ENCODE measurements around the gene ECM2.

The ECM2 gene

DNA sequence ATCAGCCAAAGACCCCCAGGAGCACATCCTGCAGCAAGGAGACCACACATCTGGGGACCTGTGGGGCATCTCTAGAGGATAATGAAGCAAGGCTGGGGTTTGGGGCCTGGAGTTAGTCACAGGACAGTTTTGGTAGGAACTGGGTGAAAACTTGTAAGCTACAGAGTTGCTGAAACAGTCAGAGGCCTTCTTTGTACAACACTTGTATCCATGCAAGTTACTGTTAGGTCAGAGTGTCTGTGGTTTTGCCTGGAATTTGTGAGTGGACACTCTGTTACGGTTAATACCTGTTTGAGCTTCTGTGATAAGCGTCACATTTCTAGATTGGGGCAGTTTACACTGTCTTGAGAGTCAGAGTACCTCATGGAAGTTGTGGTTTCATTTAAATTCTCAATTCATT is 30.9 kb downstream of the ECM2 start:
- H3K9ac ChIP-seq, result no peak overlapping the region
- H3K4me2 ChIP-seq, result no peak overlapping the region
- H3K27ac ChIP-seq, result no peak overlapping the region
- H3K9me3 ChIP-seq, result no peaks in the 10 kb centered on the region
- no peaks in the 10 kb centered on the region for H3K4me1 ChIP-seq
- no peaks in the 10 kb centered on the region for H4K20me1 ChIP-seq
- no peaks in the 10 kb centered on the region for H3K36me3 ChIP-seq
- no peak for TF ChIP-seq Cebpa-rat (IDR thresholded peaks at IDR 0.05)
- no peak overlapping the region for H3K4me3 ChIP-seq
- H3K27me3 ChIP-seq, result no peaks in the 10 kb centered on the region

DNA sequence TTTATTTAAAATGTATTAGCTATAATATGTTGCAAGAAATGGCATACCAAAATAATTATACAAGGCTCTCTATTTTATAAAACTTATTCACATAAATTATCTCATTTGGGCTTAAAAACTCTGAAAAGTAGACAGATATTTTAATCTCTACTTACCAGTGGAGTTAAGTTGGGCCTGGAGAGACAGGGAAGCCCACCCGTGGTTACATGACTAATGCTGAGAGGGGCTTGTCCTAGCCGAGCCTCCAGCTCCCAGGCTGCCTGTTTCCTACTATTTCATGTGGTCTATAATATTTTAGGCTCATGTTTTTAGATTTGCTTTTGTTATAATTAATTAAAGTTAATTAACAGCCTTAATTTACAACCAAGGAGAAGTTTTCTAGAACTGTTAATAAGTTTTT is 32.6 kb downstream of the ECM2 start:
- H4K20me1 ChIP-seq, result no peaks in the 10 kb centered on the region
- H3K4me2 ChIP-seq, result no peak overlapping the region
- H3K4me1 ChIP-seq, result no peaks in the 10 kb centered on the region
- H3K9ac ChIP-seq, result no peak overlapping the region
- H3K27ac ChIP-seq, result no peak overlapping the region
- no peak for TF ChIP-seq Cebpa-rat (IDR thresholded peaks at IDR 0.05)
- no peaks in the 10 kb centered on the region for H3K36me3 ChIP-seq
- H3K27me3 ChIP-seq, result no peaks in the 10 kb centered on the region
- no peaks in the 10 kb centered on the region for H3K9me3 ChIP-seq
- no peak overlapping the region for H3K4me3 ChIP-seq

DNA sequence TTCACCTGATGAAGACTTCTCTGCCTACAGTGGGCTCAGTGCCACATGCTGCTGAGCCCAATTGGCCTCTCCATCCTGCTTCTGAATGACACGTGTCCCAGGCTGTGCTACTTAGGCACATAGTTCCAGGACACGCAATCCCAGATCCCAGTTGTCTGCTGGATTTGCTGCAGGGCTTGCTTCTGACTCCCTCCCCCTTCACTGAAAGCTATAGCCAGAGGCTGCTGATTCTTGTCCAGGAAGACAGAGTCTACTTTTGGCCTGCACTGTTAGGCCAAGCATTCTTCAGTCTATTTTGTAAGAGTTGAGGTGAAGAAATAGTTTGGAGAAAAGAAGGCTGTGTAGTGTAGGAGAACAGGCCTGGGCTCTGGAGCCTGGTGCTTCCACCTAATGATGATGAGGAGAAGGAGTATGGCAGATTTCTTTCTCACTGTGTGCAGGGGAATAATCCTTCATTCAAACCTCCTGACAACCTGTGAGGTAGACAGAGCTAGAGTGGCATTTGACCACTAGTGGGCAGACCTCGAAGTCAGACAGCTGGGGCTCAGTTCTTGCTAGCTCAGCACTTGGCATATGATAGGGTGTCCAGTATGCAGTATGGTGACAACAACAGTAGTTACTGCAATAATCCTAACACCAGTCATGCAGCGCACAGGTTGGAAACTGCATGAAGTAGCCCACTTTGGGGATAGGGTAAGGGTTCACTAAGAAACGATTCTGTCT is 34.0 kb downstream of the ECM2 start:
- Histone ChIP-seq H3K27me3 (no peaks in the 10 kb centered on the region), H4K20me1 (no peaks in the 10 kb centered on the region), H3K4me1 (no peaks in the 10 kb centered on the region), H3K4me2 (no peak overlapping the region), H3K27ac (no peak overlapping the region), H3K4me3 (no peak overlapping the region), H3K36me3 (no peaks in the 10 kb centered on the region), H3K9me3 (no peaks in the 10 kb centered on the region), H3K9ac (no peak overlapping the region)
- no peak for TF ChIP-seq Cebpa-rat (IDR thresholded peaks at IDR 0.05)

DNA sequence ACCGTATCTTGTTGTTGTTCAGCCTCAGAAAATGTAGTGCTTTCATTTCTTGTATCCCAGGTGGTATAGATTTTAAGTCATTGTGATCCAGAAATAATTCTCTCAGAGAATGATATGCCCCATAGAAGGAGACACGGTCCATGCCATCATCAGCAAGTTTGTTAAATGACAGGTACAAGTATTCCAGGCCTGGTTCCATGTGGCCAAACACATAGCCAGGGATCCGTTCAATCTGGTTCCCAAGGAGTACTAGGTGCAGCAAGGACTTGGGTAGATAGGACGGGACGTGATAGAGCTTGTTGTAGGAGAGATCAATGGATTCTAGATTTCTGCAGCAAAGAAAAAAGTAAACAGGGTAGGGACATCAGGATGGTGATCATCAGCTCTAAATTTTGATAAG is 35.1 kb downstream of the ECM2 start:
- no peaks in the 10 kb centered on the region for H3K36me3 ChIP-seq
- no peak overlapping the region for H3K4me3 ChIP-seq
- no peak overlapping the region for H3K4me2 ChIP-seq
- H3K4me1 ChIP-seq, result no peaks in the 10 kb centered on the region
- H3K9me3 ChIP-seq, result no peaks in the 10 kb centered on the region
- H3K9ac ChIP-seq, result no peak overlapping the region
- H3K27me3 ChIP-seq, result no peaks in the 10 kb centered on the region
- H3K27ac ChIP-seq, result no peak overlapping the region
- TF ChIP-seq Cebpa-rat (IDR thresholded peaks at IDR 0.05), result no peak
- no peaks in the 10 kb centered on the region for H4K20me1 ChIP-seq

DNA sequence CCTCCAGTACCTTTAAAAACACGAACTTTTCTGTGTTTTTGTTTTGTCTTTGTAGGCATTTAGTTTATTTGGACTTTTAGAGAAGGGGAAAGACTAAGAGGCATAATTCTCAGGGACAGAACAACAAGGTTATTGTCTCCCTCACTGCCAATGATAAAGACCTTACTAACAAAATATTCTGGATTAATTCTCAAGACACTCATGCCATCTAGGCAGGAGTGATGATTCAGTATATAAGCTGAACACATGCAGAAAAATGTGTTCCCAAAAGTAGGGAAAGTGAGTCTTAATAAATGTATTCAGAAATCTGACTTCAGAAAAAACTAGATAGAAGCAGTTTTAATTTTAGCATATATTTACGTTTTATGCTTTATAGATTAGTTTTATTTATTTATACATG is 36.1 kb downstream of the ECM2 start:
- TF ChIP-seq Cebpa-rat (IDR thresholded peaks at IDR 0.05), result no peak
- no peak overlapping the region for H3K4me2 ChIP-seq
- no peaks in the 10 kb centered on the region for H3K36me3 ChIP-seq
- H3K9me3 ChIP-seq, result no peaks in the 10 kb centered on the region
- H4K20me1 ChIP-seq, result no peaks in the 10 kb centered on the region
- no peaks in the 10 kb centered on the region for H3K4me1 ChIP-seq
- H3K27me3 ChIP-seq, result no peaks in the 10 kb centered on the region
- H3K4me3 ChIP-seq, result no peak overlapping the region
- no peak overlapping the region for H3K9ac ChIP-seq
- H3K27ac ChIP-seq, result no peak overlapping the region

DNA sequence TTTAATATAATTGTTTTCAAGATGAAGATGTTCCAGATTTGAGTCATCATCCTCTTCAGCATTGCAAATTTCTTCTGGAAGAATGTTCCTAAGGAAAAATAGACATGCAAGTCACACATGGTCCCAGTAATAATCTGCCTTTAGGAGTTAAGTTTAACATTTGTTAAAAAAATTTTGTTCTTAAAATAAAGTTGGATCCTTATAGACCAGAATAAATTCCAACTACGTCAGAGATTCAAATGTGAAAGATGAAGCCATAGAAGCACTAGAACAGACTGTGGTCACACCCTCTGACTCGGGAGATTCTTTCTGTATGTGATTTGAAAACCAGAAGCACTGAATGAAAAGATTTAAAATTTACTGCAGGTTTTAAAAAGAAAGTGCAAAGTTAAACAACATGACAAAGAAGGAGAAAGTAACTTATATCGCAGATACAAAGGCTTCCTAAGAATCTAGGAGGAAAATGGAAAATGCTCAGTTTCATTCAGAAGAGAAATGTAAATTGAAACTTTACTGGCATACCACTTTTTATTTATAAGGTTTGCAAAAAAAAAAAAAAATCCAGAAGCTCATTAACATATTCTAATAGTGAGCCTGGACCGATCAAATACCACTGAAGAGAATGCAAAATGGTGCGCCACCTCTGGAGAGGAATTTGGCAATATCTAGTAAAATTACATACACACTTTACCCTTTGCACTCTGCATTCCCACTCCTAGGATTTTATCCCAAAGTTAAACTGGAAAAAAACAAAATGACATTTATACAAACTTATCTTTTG is 39.2 kb downstream of the ECM2 start:
- Histone ChIP-seq H3K27me3 (no peaks in the 10 kb centered on the region), H4K20me1 (no peaks in the 10 kb centered on the region), H3K36me3 (no peaks in the 10 kb centered on the region), H3K9me3 (no peaks in the 10 kb centered on the region), H3K27ac (no peak overlapping the region), H3K4me1 (no peaks in the 10 kb centered on the region), H3K4me2 (no peak overlapping the region), H3K4me3 (no peak overlapping the region), H3K9ac (no peak overlapping the region)
- TF ChIP-seq Cebpa-rat (IDR thresholded peaks at IDR 0.05), result no peak

DNA sequence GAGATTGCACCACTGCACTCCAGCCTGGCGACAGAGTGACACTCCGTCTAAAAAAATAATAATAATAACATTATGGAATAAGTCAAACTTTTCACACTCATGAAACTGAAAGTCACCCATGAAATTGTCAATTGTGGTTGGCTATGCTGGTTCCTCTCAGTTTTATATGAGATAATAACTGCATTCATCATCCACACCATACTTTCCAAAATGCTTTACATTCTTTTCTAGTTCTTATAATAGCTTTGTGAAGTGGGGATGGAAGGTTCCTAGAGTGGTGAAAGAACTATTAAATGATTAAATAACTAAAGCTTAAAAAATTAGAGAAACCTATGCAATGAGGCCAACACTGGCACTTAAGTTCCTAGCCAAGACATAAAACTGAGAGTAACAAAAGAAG is 40.9 kb downstream of the ECM2 start:
- no peaks in the 10 kb centered on the region for H3K9me3 ChIP-seq
- no peak overlapping the region for H3K4me3 ChIP-seq
- H3K9ac ChIP-seq, result no peak overlapping the region
- no peak overlapping the region for H3K4me2 ChIP-seq
- TF ChIP-seq Cebpa-rat (IDR thresholded peaks at IDR 0.05), result no peak
- no peaks in the 10 kb centered on the region for H3K36me3 ChIP-seq
- no peak overlapping the region for H3K27ac ChIP-seq
- no peaks in the 10 kb centered on the region for H3K4me1 ChIP-seq
- no peaks in the 10 kb centered on the region for H3K27me3 ChIP-seq
- H4K20me1 ChIP-seq, result no peaks in the 10 kb centered on the region

DNA sequence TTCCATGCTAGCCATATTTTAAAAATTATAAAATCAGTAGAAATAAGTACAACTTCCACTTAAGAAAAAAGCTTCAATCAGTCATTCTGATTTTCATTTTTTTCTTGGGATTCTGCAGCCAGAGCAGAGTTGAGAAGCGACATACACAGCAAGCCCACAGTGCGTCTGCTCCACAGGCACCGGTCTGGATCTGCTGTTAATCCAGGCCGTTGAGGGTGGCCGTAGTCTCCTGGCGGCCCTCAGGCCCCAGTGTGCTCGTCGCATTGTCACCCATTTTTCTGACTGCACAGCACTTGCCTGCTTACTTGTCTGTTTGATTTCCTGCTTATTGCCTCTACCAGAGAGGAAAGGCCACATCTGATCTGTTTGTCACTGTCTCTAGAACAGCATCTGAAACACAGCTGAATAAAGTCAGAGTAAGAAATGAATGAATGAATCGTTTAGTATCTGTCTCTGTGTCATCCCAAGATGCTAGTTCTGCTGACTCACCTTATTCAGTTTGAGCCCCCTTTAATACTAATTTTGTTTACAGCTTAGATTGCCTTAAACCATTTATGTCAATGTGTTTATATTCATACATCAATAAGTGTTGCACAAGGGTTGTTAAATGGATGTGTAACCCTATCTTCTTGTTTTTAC is 41.9 kb downstream of the ECM2 start:
- no peaks in the 10 kb centered on the region for H3K9me3 ChIP-seq
- no peaks in the 10 kb centered on the region for H3K4me1 ChIP-seq
- no peak overlapping the region for H3K9ac ChIP-seq
- no peak overlapping the region for H3K4me3 ChIP-seq
- no peak overlapping the region for H3K4me2 ChIP-seq
- no peaks in the 10 kb centered on the region for H4K20me1 ChIP-seq
- H3K27ac ChIP-seq, result no peak overlapping the region
- no peaks in the 10 kb centered on the region for H3K27me3 ChIP-seq
- no peaks in the 10 kb centered on the region for H3K36me3 ChIP-seq
- no peak for TF ChIP-seq Cebpa-rat (IDR thresholded peaks at IDR 0.05)

DNA sequence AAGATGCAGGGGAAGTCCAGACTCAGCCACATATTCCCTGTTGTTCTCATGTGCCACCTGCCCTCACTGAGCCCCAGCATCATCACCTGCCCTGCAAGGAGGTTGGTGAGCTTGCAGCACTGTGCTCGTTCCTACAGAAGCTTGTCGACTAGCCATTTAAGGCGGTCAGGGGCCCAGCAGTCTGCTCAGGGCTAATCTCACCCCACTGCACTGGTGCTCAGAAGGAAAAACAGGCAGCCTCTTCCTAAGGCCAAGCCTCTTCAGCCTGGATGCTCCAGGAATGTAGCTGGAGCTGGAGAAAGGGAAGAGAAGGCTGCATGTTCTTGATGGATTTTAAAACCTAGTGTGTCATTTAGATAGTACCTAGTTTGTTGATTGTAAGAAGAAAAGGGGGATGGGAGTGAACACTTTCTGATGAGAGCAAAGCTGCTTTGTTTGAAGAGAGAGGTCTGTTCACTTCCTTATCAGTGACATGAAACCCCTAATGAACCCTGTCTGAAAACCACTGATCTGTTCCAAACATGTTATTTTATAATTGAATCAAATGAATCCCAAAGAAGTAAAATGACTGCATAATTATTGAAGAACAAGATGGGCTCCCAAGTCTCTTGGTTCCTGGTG is 42.9 kb downstream of the ECM2 start:
- no peak overlapping the region for H3K4me2 ChIP-seq

More for the DNA sequence above, 42.9 kb downstream of the ECM2 start:
- H3K36me3 ChIP-seq, result no peaks in the 10 kb centered on the region
- no peak overlapping the region for H3K27ac ChIP-seq
- no peaks in the 10 kb centered on the region for H4K20me1 ChIP-seq
- H3K9me3 ChIP-seq, result no peaks in the 10 kb centered on the region
- no peak overlapping the region for H3K4me3 ChIP-seq
- no peak overlapping the region for H3K9ac ChIP-seq
- H3K27me3 ChIP-seq, result no peaks in the 10 kb centered on the region
- no peak for TF ChIP-seq Cebpa-rat (IDR thresholded peaks at IDR 0.05)
- H3K4me1 ChIP-seq, result no peaks in the 10 kb centered on the region

All from BLaER1 (cell line).